Smooth muscle cell (in vitro differentiated cells): Measurements from ENCODE around the gene FARP2. TPM values are rescaled to one million over a fixed set of nuclear protein-coding genes. Genes with fewer than 3 reads are reported as not detected.

ENCODE experiments used
- DNase-seq: peaks from one replicate; lab custom pipeline; 2025; ENCODE audit not compliant: unreplicated experiment; lab: John Stamatoyannopoulos, UW
- H2AFZ ChIP-seq: fragments of 200-600 bp; sonication (generic); 2 replicates; pipeline ENCODE4 v1.6.0; 2016; ENCODE audit warnings: antibody characterized with exemption, low read depth, mild to moderate bottlenecking
- H3F3A ChIP-seq: fragments of 200-600 bp; sonication (generic); 2 replicates; pipeline ENCODE4 v1.6.0; 2017; ENCODE audit warnings: antibody characterized with exemption, low read depth
- H3K27ac ChIP-seq: fragments of 200-600 bp; sonication (generic); 2 replicates; pipeline ENCODE4 v1.5.1; 2016; ENCODE audit warnings: low read depth, mild to moderate bottlenecking
- H3K27me3 ChIP-seq: fragments of 200-600 bp; sonication (generic); 2 replicates; pipeline ENCODE4 v1.6.1; 2016; ENCODE audit warnings: low read depth, mild to moderate bottlenecking
- H3K36me3 ChIP-seq: fragments of 200-600 bp; sonication (generic); 2 replicates; pipeline ENCODE4 v1.5.1; 2016; ENCODE audit warnings: low read depth
- H3K4me1 ChIP-seq: fragments of 200-600 bp; sonication (generic); 2 replicates; pipeline ENCODE4 v1.5.1; 2016; ENCODE audit warnings: low read depth
- H3K4me2 ChIP-seq: fragments of 200-600 bp; sonication (generic); 2 replicates; pipeline ENCODE4 v1.6.0; 2016; ENCODE audit warnings: mild to moderate bottlenecking
- H3K4me3 ChIP-seq: fragments of 200-600 bp; sonication (generic); 2 replicates; pipeline ENCODE4 v1.5.1; 2016; ENCODE audit warnings: mild to moderate bottlenecking
- H3K79me2 ChIP-seq: fragments of 200-600 bp; sonication (generic); 2 replicates; pipeline ENCODE4 v1.6.0; 2016; ENCODE audit warnings: low read depth, mild to moderate bottlenecking
- H3K9ac ChIP-seq: fragments of 200-600 bp; sonication (generic); 2 replicates; pipeline ENCODE4 v1.6.0; 2016; ENCODE audit warnings: low read depth
- H3K9me3 ChIP-seq: fragments of 200-600 bp; sonication (generic); replicated peaks from 2 replicates; pipeline ENCODE4 v1.5.1; 2016; ENCODE audit warnings: low read depth
- H4K20me1 ChIP-seq: fragments of 200-600 bp; sonication (generic); 2 replicates; pipeline ENCODE4 v1.6.0; 2016; ENCODE audit warnings: low read depth
- WGBS: methylation state at CpG from one replicate; pipeline ENCODE4 v1.1.7; 2016; ENCODE audit warnings: low lambda C conversion rate; 5-methylcytosine and 5-hydroxymethylcytosine counted together
- polyA plus RNA-seq: library from polyadenylated mRNA; unstranded; fragments of >200 nt; fragmentation: Nextera tagmentation; extraction: Ambion mirVana; gene quantifications from 2 replicates; pipeline ENCODE4 v1.2.1, GENCODE V29; 2016
- total RNA-seq: library from RNA; depleted of rRNA; stranded (reverse); fragments of >200 nt; gene quantifications from 2 replicates; pipeline ENCODE4 v1.2.3, GENCODE V29; 2014
- TF ChIP-seq, protein P1 (sequence below): fragments of 200-600 bp; sonication (generic); IDR thresholded peaks from 2 replicates; pipeline ENCODE4 v1.5.1; 2017; ENCODE audit warnings: borderline replicate concordance, mild to moderate bottlenecking, antibody characterized with exemption; ENCODE audit not compliant: insufficient read depth, poor library complexity, severe bottlenecking

Gene FARP2
- total and polyA plus RNA-seq, 2 experiments from 2014 or later, result 15.9 to 27.4 TPM

DNA sequence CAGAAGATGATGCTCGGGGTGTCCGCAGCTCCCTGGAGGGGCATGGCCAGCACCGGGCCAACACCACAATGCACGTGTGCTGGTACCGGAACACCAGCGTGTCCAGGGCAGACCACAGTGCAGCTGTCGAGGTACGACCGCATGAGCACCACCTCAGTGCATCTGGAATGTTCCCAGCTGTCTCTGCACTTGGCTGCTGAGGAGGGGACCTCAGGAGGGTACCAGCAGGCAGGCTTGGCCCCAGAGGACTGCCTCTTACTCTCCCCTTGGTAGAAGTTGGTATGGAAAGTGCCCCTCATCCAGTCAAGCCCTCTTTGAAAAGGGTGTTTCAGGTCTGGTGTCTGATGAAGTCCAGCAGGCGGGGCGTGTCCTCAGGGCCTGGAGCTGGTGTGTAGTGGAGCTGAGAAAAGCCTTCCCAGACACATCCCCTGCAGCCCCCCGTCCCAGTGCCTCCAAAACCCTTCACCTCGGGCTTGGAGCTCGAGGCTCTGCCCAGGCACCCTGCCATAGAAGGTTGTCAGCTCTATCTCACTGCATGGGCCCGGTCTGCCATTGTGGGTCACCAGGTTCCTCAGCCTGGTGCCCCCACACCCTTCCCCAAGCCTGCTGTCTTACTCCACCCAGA, 135.6 kb downstream of the FARP2 start:
- no peaks in the 10 kb centered on the region for H3K79me2 ChIP-seq
- no peak overlapping the region for H3K9ac ChIP-seq
- H3K9me3 ChIP-seq, result no peaks in the 10 kb centered on the region
- TF ChIP-seq, protein P1, sequence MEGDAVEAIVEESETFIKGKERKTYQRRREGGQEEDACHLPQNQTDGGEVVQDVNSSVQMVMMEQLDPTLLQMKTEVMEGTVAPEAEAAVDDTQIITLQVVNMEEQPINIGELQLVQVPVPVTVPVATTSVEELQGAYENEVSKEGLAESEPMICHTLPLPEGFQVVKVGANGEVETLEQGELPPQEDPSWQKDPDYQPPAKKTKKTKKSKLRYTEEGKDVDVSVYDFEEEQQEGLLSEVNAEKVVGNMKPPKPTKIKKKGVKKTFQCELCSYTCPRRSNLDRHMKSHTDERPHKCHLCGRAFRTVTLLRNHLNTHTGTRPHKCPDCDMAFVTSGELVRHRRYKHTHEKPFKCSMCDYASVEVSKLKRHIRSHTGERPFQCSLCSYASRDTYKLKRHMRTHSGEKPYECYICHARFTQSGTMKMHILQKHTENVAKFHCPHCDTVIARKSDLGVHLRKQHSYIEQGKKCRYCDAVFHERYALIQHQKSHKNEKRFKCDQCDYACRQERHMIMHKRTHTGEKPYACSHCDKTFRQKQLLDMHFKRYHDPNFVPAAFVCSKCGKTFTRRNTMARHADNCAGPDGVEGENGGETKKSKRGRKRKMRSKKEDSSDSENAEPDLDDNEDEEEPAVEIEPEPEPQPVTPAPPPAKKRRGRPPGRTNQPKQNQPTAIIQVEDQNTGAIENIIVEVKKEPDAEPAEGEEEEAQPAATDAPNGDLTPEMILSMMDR, result no peak
- H3K4me2 ChIP-seq, result no peak overlapping the region
- H3K4me3 ChIP-seq, result no peak overlapping the region
- H3F3A ChIP-seq, result no peaks in the 10 kb centered on the region
- WGBS, result 97% methylated on average over 15 of the region's 15 CpGs
- H3K27me3 ChIP-seq, result no peaks in the 10 kb centered on the region
- no peak overlapping the region for H3K27ac ChIP-seq
- no peak for DNase-seq
- no peak overlapping the region for H2AFZ ChIP-seq
- H4K20me1 ChIP-seq, result no peaks in the 10 kb centered on the region
- no peaks in the 10 kb centered on the region for H3K4me1 ChIP-seq
- no peaks in the 10 kb centered on the region for H3K36me3 ChIP-seq

DNA sequence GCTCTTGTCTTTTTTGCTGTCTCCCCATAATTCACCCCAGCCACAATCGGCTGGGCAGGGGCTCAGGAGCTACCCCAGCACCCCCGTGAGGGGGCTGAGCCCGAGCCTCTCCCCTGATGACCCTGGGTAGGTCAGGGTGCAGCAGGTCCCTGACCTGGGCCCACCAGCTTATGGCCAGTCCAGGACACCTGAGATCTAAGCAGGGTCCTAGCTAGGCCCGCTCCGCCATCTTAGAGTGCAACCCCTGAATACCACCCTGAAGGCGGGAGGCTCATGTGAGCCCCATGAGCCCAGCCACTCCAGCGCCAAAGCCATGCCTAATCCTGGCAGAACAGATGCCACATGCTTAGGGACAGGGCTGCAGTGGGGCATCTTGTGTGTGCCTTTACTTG, 136.1 kb downstream of the FARP2 start:
- H3K4me3 ChIP-seq, result no peak overlapping the region
- no peaks in the 10 kb centered on the region for H3K4me1 ChIP-seq
- H3K27ac ChIP-seq, result no peak overlapping the region
- no peaks in the 10 kb centered on the region for H3K9me3 ChIP-seq
- TF ChIP-seq, protein P1, result no peak
- H3K27me3 ChIP-seq, result no peaks in the 10 kb centered on the region
- no peak overlapping the region for H3K4me2 ChIP-seq
- H3F3A ChIP-seq, result no peaks in the 10 kb centered on the region
- H3K79me2 ChIP-seq, result no peaks in the 10 kb centered on the region
- H3K36me3 ChIP-seq, result no peaks in the 10 kb centered on the region
- peaks cover 3% of the 10 kb centered on the region for H4K20me1 ChIP-seq
- H3K9ac ChIP-seq, result no peak overlapping the region
- WGBS, result 98% methylated on average over 7 of the region's 7 CpGs
- no peak for DNase-seq
- no peak overlapping the region for H2AFZ ChIP-seq

DNA sequence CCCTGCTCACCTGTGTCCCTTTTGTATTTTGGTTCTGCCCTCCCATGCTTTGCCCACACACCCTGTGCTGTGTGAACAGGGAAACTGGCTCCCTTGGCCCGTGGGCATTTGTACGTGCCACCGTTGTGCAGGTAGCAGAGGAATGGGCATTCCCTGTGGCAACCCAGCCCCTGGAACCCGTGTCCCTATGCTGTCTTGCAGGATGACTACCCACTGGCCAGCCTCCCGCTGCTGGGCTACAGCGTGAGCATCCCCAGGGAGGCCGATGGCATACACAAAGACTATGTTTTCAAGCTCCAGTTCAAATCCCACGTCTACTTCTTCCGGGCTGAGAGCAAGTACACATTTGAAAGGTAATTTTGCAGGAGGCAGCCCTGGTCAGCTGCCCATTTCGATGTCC, 137.0 kb downstream of the FARP2 start:
- no peaks in the 10 kb centered on the region for H3K36me3 ChIP-seq
- H3K4me1 ChIP-seq, result no peaks in the 10 kb centered on the region
- H3F3A ChIP-seq, result no peaks in the 10 kb centered on the region
- H3K27ac ChIP-seq, result no peak overlapping the region
- DNase-seq, result no peak
- no peaks in the 10 kb centered on the region for H3K79me2 ChIP-seq
- WGBS, result 98% methylated on average over 10 of the region's 10 CpGs
- H3K4me3 ChIP-seq, result no peak overlapping the region
- TF ChIP-seq, protein P1, result no peak
- H3K27me3 ChIP-seq, result no peaks in the 10 kb centered on the region
- peaks cover 9% of the 10 kb centered on the region for H4K20me1 ChIP-seq
- H2AFZ ChIP-seq, result no peak overlapping the region
- no peak overlapping the region for H3K4me2 ChIP-seq
- no peaks in the 10 kb centered on the region for H3K9me3 ChIP-seq
- no peak overlapping the region for H3K9ac ChIP-seq

DNA sequence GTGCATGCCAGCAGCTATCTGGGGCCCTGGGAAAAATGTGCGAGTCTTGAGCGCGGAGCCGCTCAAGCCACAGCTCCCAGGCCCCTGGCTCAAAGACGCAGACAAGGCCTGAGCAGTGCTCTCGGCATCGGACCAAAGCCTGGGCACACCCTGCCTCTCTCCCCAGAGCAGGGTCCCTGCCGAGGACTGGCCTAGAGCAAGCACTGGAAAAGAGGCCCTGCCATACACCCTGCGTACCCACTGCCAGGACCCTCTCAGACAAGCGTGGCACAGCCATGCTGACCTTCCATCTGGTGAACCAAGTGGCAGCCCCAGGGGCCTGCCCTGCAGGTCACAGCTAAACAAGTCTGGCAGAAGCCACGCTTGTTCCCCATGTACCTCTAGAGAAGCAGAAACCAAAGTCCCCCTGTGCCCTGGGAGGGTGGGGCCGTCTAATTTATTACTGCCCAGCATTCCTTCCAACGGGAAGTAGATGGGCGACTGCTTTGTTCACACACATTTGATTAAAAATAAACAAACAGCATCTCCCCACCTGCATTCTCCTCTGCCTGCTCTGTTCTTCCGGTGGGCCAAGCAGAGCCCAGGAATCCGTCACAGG, 138.3 kb downstream of the FARP2 start:
- H3K36me3 ChIP-seq, result no peaks in the 10 kb centered on the region
- no peaks in the 10 kb centered on the region for H3K4me1 ChIP-seq
- H3K4me3 ChIP-seq, result no peak overlapping the region

More for the DNA sequence above, 138.3 kb downstream of the FARP2 start:
- 95% methylated on average over 16 of the region's 16 CpGs for WGBS
- peaks cover 22% of the 10 kb centered on the region for H4K20me1 ChIP-seq
- H3K27ac ChIP-seq, result no peak overlapping the region
- H3K4me2 ChIP-seq, result no peak overlapping the region
- H3K79me2 ChIP-seq, result peaks cover 1% of the 10 kb centered on the region
- no peak overlapping the region for H3K9ac ChIP-seq
- no peak overlapping the region for H2AFZ ChIP-seq
- H3K9me3 ChIP-seq, result no peaks in the 10 kb centered on the region
- no peaks in the 10 kb centered on the region for H3F3A ChIP-seq
- no peak for DNase-seq
- no peaks in the 10 kb centered on the region for H3K27me3 ChIP-seq
- TF ChIP-seq, protein P1, result no peak
